BJ (cell line): ENCODE results near the gene RND1. TPM values are rescaled to one million over a fixed set of nuclear protein-coding genes. Genes with fewer than 3 reads are reported as not detected.

Source experiments
- CTCF ChIA-PET: fragments of 350-600 bp; formaldehyde crosslinking; extraction: SDS; loops from one replicate; lab custom pipeline; 2021; ENCODE audit warnings: antibody characterized with exemption, inconsistent platforms; lab: Yijun Ruan, JAX
- POLR2A ChIA-PET: fragments of 300-600 bp; sonication (Branson Sonifier 250); formaldehyde crosslinking; extraction: SDS; loops from one replicate; lab custom pipeline; 2021; ENCODE audit warnings: antibody characterized with exemption; lab: Charles Lee
- DNase-seq: peaks from one replicate; pipeline ENCODE4 v3.0.0-alpha.2; 2011; ENCODE audit warnings: low read depth
- H3K27me3 ChIP-seq: 2 replicates; pipeline ENCODE4 v1.6.0; 2011; ENCODE audit warnings: low read length; ENCODE audit not compliant: control insufficient read depth, insufficient read depth
- H3K36me3 ChIP-seq: 2 replicates; pipeline ENCODE4 v1.5.1; 2011; ENCODE audit warnings: low read length; ENCODE audit not compliant: control insufficient read depth, insufficient read depth
- H3K4me3 ChIP-seq: 2 replicates; pipeline ENCODE4 v1.5.1; 2011; ENCODE audit warnings: low read depth, mild to moderate bottlenecking, control low read depth, low read length
- CTCF ChIP-seq: IDR thresholded peaks from 2 replicates; pipeline ENCODE4 v1.5.1; 2011; ENCODE audit warnings: low read depth, mild to moderate bottlenecking, control low read depth, inconsistent platforms, low read length, moderate library complexity; ENCODE audit not compliant: insufficient read depth
- polyA plus RNA-seq: library from polyadenylated mRNA; depleted of rRNA; stranded (reverse); fragments of >200 nt; gene quantifications from 2 replicates; pipeline ENCODE4 v1.2.3, GENCODE V29; 2011

Gene RND1
- polyA plus RNA-seq, 1 experiment, result 0.72 TPM

GRCh38 chr12:48873096-48873495, 7.4 kb upstream of the RND1 start:
- CTCF ChIA-PET, result interaction anchor here (0.6 to 3.2 kb wide), 4 partner anchors 10 to 32 kb away, joined by 3 to 14 read pairs (median 6); no protein-coding TSS in a partner anchor
- POLR2A ChIA-PET, result no interaction called here
- Histone ChIP-seq H3K27me3 (peaks cover 3% of the 10 kb centered on the region; the same call in 1 of the 2 replicates), H3K4me3 (no peak overlapping the region), H3K36me3 (no peaks in the 10 kb centered on the region)
- TF ChIP-seq CTCF, result no peak
- DNase-seq, result no peak

GRCh38 chr12:48869191-48869590, 3.5 kb upstream of the RND1 start:
- H3K36me3 ChIP-seq, result no peaks in the 10 kb centered on the region

GRCh38 chr12:48868451-48868850, 2.8 kb upstream of the RND1 start:
- ChIA-PET CTCF (interaction anchor here (1.1 to 9.2 kb wide), 4 partner anchors 15 to 122 kb away, joined by 3 to 53 read pairs (median 8); partner anchors contain the start of gene DDX23), POLR2A (no interaction called here)
- Histone ChIP-seq H3K36me3 (no peaks in the 10 kb centered on the region), H3K27me3 (peaks cover 16% of the 10 kb centered on the region), H3K4me3 (no peak overlapping the region)
- DNase-seq, result no peak
- no peak for TF ChIP-seq CTCF

More at GRCh38 chr12:48869191-48869590, 3.5 kb upstream of the RND1 start:
- POLR2A ChIA-PET, result no interaction called here
- TF ChIP-seq CTCF, result no peak
- Histone ChIP-seq H3K4me3 (no peak overlapping the region), H3K27me3 (peaks cover 12% of the 10 kb centered on the region)
- no peak for DNase-seq
- CTCF ChIA-PET, result interaction anchor here (1.1 to 9.2 kb wide), 4 partner anchors 16 to 122 kb away, joined by 4 to 53 read pairs (median 6); partner anchors contain the start of gene DDX23

- no peak overlapping the region; the same call in 1 of the 2 replicates for H3K4me3 ChIP-seq
- ChIA-PET POLR2A (interaction anchor here (1.4 kb wide), 1 partner anchor 13 kb away, joined by 4 read pairs; no protein-coding TSS in a partner anchor), CTCF (interaction anchor here (1.4 to 9.2 kb wide), 4 partner anchors 9 to 112 kb away, joined by 4 to 53 read pairs (median 13); partner anchors contain the start of genes DDX23 and WNT1)
- no peak for DNase-seq
- peaks cover 22% of the 10 kb centered on the region for H3K27me3 ChIP-seq
- 0 out of 2 replicates have a peak, but pooled peaks have one; percentile 15 for TF ChIP-seq CTCF
- no peaks in the 10 kb centered on the region for H3K36me3 ChIP-seq
Measured at GRCh38 chr12:48866052-48866711, 512 bp upstream of the RND1 start.

GRCh38 chr12:48863291-48863690, 2.4 kb downstream of the RND1 start:
- no peak for TF ChIP-seq CTCF
- ChIA-PET CTCF (interaction anchor here (1.3 to 9.2 kb wide), 2 partner anchors 10 kb away, joined by 3 to 53 read pairs; partner anchors contain the start of gene DDX23), POLR2A (no interaction called here)

More at GRCh38 chr12:48863291-48863690, 2.4 kb downstream of the RND1 start:
- Histone ChIP-seq H3K36me3 (no peaks in the 10 kb centered on the region), H3K4me3 (no peak overlapping the region), H3K27me3 (peaks cover 22% of the 10 kb centered on the region)
- DNase-seq, result no peak
